Stimulated activated CD4-positive, alpha-beta T cell treated with anti-CD3 and anti-CD28 coated beads, Interleukin-1b, Interleukin-23, amount 100 ng/mL, for 4 hours (primary cell): Measurements from ENCODE around the gene RXRA.

Experiments used
- DNase-seq, 2 donors: peaks; one replicate each; pipeline ENCODE4 v3.0.0-alpha.2; 2020; ENCODE audit warnings: low read depth in 2 of 2

The RXRA gene

DNA sequence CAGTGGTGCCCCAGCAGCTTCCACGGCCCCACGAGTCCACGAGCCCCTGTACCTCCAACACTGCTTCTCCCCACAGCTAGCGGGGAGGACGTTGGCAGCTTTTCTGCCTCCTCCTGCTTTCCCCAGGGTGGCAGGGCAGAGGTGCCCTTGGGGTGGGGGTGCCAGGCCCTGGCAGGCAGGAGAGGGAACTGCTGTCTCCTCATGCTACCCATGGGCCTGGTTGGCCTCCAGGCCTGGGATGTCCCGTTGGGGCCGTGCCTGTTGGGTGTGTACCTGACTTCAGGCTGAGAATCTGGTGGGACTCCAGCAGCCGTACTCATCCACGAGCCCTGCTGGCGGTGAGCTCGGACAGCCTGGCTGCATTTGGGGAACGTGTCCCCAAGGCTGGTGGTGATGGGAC lies 27.3 kb downstream of the RXRA start:
- DNase-seq, result no peak

DNA sequence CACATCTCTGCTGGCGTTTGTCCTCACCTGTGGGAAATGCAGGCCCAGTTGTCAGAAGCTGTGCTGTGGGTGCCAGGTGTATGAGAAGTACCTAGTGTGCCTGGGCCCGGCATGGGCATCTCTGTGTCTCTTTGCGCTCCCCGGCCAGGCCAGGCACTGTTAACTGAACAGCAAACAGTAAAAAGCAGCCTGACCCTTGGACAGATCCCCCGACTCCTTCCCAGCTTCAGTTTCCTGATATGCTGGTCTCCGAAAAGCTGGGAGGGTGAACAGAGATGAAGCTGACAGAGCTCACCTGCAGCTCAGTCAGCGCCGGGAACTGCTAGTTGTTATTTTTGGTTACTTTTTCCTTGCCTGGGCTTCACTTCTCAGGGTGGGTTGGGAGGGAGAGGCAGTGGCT lies 28.9 kb downstream of the RXRA start:
- DNase-seq, result no peak

- DNase-seq, result no peak
These were observed 29.5 kb downstream of the RXRA start for GRCh38 chr9:134355561-134356279.

DNA sequence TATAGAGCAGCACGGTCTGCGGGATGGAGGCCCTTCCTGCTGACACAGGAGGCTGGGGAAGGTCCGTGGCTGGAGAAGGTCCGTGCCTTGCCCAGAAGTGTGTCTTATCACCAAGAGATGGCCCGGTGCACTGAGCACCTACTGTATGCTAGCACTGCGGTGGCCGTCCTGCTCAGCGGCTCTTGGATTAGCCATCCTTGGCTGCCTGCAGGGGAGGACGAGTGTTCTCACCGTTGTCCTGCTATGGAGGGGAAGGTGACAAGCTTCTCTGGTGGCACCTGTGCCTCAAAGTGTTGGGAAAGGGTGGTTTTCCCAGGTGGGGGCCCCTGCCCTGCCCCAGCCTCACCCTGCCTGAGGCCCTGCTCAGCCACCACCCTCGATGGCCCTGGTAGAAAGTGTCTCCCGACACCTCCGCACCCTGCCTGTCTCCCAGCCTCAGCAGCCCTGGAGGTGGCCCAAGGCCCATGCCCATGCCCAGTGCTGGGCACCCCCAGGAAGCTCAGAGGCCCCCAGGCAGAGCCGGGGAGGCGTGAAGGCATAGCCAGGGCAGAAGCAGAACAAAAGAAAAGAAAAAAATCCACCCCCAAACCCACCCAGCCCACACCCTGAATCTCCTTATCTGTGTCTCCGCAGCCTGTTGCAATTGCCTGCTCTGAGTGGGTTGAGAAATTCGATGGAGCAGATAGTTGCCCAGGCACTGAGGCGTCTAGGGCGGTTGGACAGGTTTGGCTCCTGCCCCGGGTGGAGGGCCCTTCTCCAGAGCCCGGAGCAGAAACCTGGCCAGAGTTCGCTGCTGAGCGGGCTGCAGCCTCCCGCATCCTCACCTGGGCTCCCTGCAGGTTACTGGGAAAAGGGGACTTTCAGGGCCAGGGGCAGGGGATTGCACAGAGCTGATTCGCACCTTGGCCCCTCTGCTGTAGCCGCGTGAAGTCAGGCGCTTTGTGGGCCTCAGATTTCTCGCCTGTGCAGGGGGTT lies 30.5 kb downstream of the RXRA start:
- DNase-seq, result no peak

DNA sequence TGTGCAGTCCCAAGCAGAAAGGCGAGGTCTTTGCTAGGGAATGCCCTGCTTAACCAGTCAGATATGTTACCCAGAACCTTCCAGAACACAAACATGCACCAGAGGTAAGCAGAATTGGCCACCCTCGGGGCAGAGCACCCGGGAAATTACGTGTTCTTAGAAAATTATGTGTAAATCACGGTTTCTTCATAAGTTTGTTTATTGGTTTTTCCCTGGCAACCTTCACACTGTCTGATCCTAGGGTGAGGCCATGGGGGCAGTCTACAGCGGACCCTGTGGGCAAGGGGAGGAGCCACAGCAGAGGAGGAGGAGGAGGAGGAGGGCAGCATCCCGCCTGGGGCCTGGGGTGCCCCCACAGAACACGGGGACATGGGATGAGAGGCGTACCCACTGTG lies 31.4 kb downstream of the RXRA start:
- DNase-seq, result no peak

- no peak for DNase-seq
These were observed 31.9 kb downstream of the RXRA start for GRCh38 chr9:134358026-134358661.

GRCh38 chr9:134358662-134359319 lies 32.5 kb downstream of the RXRA start:
- no peak for DNase-seq

- DNase-seq, result no peak
These were observed 33.4 kb downstream of the RXRA start for GRCh38 chr9:134359493-134360179.

DNA sequence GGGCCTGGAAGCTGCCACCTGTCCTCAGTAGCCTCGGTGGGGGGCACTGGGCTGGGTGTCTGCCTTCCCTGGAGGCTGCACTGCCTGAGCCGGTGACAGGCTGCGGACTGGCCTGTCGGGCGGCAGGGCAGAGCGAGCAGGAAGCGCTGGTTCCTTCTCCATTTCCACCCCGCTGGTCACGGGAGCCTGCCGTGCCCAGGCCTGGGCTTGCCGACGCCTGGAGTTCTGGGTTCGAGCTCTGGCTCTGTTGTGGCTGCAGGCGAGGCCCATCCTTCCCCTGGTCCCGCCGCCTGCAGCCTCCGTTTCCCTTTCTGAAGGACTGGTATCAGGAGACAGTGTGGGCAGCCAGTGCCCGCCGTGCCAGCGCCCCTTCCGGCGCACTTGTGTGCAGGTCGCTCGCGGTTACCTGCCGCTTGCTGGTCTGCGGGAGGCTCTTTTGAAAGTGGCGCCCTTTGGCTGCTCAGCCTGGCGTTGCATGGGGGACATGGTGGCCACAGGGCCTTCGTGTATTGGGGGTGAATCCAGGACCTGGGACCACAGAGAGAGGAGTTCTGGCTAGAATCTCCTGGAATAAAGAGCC lies 34.0 kb downstream of the RXRA start:
- no peak for DNase-seq

GRCh38 chr9:134360897-134361296 lies 34.6 kb downstream of the RXRA start:
- DNase-seq, result no peak

DNA sequence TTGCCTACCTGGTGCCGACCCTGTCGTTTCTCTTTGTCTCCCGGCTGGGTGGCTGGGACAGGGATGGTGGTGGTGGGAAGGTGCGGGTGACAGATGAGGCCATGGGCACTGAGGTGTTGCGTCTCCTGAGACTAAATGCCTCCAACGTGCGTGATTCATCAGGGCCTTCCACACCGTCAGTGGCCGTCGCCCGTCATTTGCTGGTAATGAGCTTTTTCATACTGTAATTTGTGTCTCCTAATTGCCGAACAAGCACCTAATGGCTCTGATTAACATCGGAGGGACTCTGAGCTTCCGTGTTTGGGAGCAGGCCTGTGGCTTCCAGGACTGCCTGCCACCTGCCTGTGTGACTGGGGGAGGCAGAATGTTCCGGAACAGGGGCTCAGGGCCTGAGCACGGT lies 35.2 kb downstream of the RXRA start:
- no peak for DNase-seq

DNA sequence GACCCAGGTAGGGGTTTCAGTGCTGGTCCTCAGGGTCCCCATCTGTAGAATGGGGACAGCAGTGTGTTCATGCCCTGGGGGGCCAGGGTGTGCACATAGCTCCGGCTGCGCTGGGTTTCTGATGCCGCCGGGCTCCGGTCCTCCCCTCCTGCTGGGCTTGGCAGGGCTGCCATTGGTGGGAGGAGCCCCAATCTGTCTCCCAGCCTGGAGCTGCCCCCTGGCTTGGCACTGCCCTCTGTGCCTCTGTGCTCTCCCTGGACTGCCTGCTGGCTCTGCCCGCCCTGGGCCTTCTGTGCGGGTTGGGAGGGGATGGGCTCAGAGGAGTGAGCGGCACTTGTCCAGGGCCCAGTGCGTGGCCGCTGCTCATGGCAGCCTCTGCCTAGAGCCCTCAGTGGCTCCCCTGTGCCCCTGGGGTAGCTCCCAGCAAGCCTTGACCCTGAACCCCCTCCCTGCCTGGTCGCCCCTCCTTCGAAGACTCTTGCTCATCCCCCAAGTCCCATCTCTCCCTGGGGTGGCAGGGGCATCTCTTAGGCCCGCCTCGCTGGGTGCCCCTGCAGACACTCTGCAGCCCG lies 35.7 kb downstream of the RXRA start:
- no peak for DNase-seq

- DNase-seq, result no peak
These were observed 37.2 kb downstream of the RXRA start for GRCh38 chr9:134363450-134363849.

- no peak for DNase-seq
These were observed 38.3 kb downstream of the RXRA start for GRCh38 chr9:134364391-134365114.

DNA sequence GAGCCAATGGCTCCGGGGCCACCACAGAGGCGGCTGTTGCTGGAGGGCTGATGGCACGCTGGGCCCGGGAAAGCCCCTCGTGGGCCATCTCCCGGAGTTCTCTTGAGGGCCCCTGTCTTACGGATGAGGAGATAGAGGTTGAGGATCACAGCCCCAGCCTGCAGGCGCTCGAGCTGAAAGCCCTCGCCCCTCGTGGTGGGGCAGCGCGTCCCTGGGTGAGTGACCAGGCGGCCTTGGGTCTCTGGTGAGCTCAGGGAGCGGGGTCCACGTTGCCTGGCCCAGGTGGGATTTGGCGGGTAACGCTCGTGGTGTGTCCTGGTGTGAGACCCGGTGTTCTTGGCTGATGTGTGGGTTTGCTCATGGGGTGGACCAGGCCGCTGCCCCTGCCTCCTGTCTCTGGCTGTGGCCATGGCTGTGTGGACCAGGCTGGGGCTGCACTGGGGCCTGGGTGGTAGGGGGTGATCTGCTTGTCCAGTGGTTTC lies 38.9 kb downstream of the RXRA start:
- DNase-seq, result no peak

DNA sequence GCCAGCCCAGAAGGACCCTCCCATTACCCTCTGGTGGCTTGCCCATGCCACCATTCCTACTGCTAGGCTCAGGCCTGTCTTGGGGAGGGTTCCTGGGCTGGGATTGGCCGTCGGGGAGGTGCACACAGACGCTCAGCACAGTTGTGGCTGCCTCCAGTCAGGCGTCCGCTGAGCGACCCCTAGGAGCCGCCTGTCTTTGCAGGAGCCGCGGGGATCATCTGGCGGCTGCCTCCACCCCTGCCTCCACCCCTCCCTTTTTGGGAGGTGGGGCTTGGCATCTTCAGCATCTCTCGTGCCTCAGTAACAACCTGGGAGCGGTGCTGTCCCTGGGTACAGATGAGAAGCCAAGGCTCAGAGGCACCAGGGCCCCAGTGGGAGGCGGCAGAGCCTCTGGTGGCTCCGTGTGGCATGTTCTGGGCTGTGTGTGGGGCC lies 39.6 kb downstream of the RXRA start:
- no peak for DNase-seq

DNA sequence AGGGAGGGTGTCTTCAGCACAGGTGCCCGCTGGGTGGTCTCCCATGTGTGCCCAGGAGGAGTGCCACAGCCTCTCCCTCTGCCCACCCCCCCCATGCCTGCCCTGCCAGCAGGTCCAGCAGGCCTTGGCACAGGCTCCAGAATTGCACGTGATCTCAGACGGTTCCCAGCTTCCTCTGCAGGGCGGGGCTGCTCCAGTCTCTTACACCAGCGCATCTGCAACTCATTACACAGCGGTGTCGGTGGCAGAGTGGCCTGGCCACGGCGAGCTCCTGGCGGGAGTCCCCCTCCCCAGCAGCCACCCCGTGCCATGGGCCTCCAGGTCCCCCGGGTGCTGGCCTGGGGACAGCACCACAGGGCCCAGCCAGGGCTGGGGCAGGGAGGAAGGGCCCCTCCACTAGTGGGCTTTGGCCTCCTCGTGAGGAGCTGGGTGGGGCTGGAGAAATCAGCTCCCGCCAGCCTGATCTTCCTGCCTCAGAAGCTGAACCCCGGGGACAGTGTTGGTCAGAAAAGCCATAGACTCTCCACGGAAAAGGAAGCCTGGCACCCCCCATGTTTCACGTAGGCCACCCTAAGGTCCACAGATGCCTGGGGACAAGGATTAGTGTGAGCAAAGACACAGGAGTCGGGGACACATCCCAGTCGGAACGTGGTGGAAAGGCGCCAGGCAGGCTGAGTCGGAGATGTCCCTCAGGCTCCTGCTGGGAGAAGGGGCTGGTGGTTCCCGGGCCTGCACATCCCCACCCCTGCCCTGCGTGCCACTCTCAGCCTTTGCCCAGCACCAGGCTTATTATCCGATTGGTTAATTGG lies 40.2 kb downstream of the RXRA start:
- DNase-seq, result no peak

DNA sequence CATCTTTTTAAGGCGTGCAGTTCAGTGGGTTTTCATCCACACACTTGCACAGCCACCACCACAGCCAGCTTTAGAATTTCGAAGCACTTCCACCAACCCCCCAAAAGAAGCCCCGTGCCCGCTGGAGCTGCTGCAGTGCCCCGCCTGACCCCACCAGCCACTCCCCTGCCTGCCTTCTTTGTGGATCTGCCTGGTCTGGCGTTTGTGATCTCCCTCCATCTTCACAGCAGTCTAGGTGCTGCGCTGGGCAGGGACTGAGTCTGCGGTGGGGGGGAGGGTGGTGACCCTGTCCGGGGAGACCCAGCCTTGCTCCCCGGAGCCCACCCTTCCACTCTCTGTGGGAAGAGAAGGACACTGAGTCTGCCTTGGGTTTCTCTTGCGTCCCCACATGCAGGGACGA lies 40.8 kb downstream of the RXRA start:
- DNase-seq, result no peak
